HepG2 (cell line): ENCODE measurements around the gene WWC2. TPM values are rescaled to one million over a fixed set of nuclear protein-coding genes. Genes with fewer than 3 reads are reported as not detected.

Experiments
- ATAC-seq: fragments of 200-7000 bp; cut with Tn5 transposase; 3 replicates; pipeline ENCODE4 v1.9.1; 2020; ENCODE audit warnings: mild to moderate bottlenecking, moderate library complexity
- BruUV-seq: library from RNA; stranded (reverse); fragments of 400-500 nt; replicated peaks from 2 replicates; lab custom pipeline; 2021; lab: Mats Ljungman, UMichigan
- CTCF ChIA-PET: fragments of 300-600 bp; formaldehyde crosslinking; extraction: SDS; loops from one replicate; lab custom pipeline; 2021; ENCODE audit warnings: low total read pairs, inconsistent platforms, low intra/inter-chr PET ratio; lab: Yijun Ruan, JAX
- POLR2A ChIA-PET: fragments of 350-600 bp; sonication (Branson Sonifier 250); formaldehyde crosslinking; loops from one replicate; lab custom pipeline; 2020; ENCODE audit warnings: antibody characterized with exemption, inconsistent platforms; lab: Yijun Ruan, JAX
- DNase-seq: peaks from one replicate; pipeline ENCODE4 v3.0.0-alpha.2; 2015; ENCODE audit warnings: low spot score
- FAIRE-seq: peaks from 3 replicates; lab custom pipeline; 2011; peaks lifted over from hg19 to GRCh38; lab: Jason Lieb, UNC
- H2AFZ ChIP-seq: one replicate; pipeline ENCODE4 v1.6.1; 2011; ENCODE audit warnings: low read length, inconsistent platforms
- H3K27ac ChIP-seq: fragments of 300-600 bp; 3 replicates; pipeline ENCODE4 v1.8.0; 2011; ENCODE audit warnings: mixed run types, mild to moderate bottlenecking, mixed read lengths, low read length, inconsistent platforms; ENCODE audit not compliant: insufficient read depth; ENCODE audit errors: extremely low read length
- H3K27me3 ChIP-seq, 2 experiments: fragments of 200-600 bp in 1 of 2; 2 replicates in 1 of 2; 3 replicates in 1 of 2; pipeline versions ENCODE4 v1.6.0 to v1.8.0; 2011; ENCODE audit warnings: low read length in 2 of 2, mild to moderate bottlenecking in 2 of 2, moderate library complexity in 2 of 2, inconsistent platforms in 1 of 2; ENCODE audit not compliant: insufficient read depth in 2 of 2, control insufficient read depth in 1 of 2
- H3K36me3 ChIP-seq, 2 experiments: fragments of 200-600 bp in 1 of 2; replicated peaks in 1 of 2; 2 replicates in 1 of 2; 3 replicates in 1 of 2; pipeline versions ENCODE4 v1.5.1 to v1.8.0; 2011; ENCODE audit warnings: low read length in 2 of 2, inconsistent platforms in 1 of 2; ENCODE audit not compliant: insufficient read depth in 2 of 2, control insufficient read depth in 1 of 2
- H3K4me1 ChIP-seq: 2 replicates; pipeline ENCODE4 v1.5.1; 2012; ENCODE audit warnings: low read length, inconsistent platforms; ENCODE audit not compliant: insufficient read depth
- H3K4me2 ChIP-seq: 2 replicates; pipeline ENCODE4 v1.6.0; 2011; ENCODE audit warnings: low read depth, low read length, inconsistent platforms
- H3K4me3 ChIP-seq, 3 experiments: fragments of 200-600 bp in 1 of 3; sonication (generic), shearing (Covaris generic) in 1 of 3; replicated peaks in 1 of 3; 2 replicates each; pipeline ENCODE4 v1.5.1; 2011 to 2016; ENCODE audit warnings: low read length in 3 of 3, inconsistent platforms in 2 of 3, low read depth in 2 of 3, mild to moderate bottlenecking in 2 of 3, control low read depth in 1 of 3, mixed read lengths in 1 of 3; ENCODE audit not compliant: insufficient read depth in 1 of 3
- H3K79me2 ChIP-seq: one replicate; pipeline ENCODE4 v1.6.1; 2011; ENCODE audit warnings: low read length, inconsistent platforms; ENCODE audit not compliant: insufficient read depth
- H3K9ac ChIP-seq: 2 replicates; pipeline ENCODE4 v1.6.0; 2011; ENCODE audit warnings: mild to moderate bottlenecking, low read depth, low read length, inconsistent platforms; ENCODE audit not compliant: insufficient read depth
- H3K9me3 ChIP-seq: 2 replicates; pipeline ENCODE4 v1.5.1; 2012; ENCODE audit warnings: mild to moderate bottlenecking, low read length
- H4K20me1 ChIP-seq: 2 replicates; pipeline ENCODE4 v1.6.0; 2011; ENCODE audit warnings: inconsistent platforms, mild to moderate bottlenecking, low read length, moderate library complexity; ENCODE audit not compliant: insufficient read depth
- AHDC1 ChIP-seq: sonication (generic); formaldehyde crosslinking; IDR thresholded peaks from 2 replicates; pipeline ENCODE4 v1.5.1; 2020; ENCODE audit warnings: mild to moderate bottlenecking, missing genetic modification reagents, borderline replicate concordance
- CREB1 ChIP-seq, 2 experiments: fragments of 450-650 bp in 1 of 2; IDR thresholded peaks; 2 replicates each; pipeline ENCODE4 v1.6.1; 2016 to 2017; ENCODE audit warnings: control low read depth in 1 of 2, mild to moderate bottlenecking in 1 of 2, missing compliant biosample characterization in 1 of 2, missing genetic modification characterization in 1 of 2
- EEA1 ChIP-seq: sonication (generic); formaldehyde crosslinking; IDR thresholded peaks from 2 replicates; pipeline ENCODE4 v1.5.1; 2020; ENCODE audit warnings: mild to moderate bottlenecking, missing genetic modification reagents, borderline replicate concordance
- GABPB1 ChIP-seq: IDR thresholded peaks from 2 replicates; pipeline ENCODE4 v1.6.1; 2016; ENCODE audit warnings: mild to moderate bottlenecking, missing genetic modification reagents, moderate library complexity, missing compliant biosample characterization
- HMG20A ChIP-seq: IDR thresholded peaks from 2 replicates; pipeline ENCODE4 v1.6.1; 2016; ENCODE audit warnings: borderline replicate concordance
- JUNB ChIP-seq: sonication (generic); formaldehyde crosslinking; IDR thresholded peaks from 2 replicates; pipeline ENCODE4 v1.8.0; 2022; ENCODE audit warnings: missing genetic modification reagents, mild to moderate bottlenecking, borderline replicate concordance
- KMT2A ChIP-seq: sonication (generic); formaldehyde crosslinking; IDR thresholded peaks from 2 replicates; pipeline ENCODE4 v1.4.0; 2020; ENCODE audit warnings: missing genetic modification reagents
- MYNN ChIP-seq: sonication (generic); formaldehyde crosslinking; IDR thresholded peaks from 2 replicates; pipeline ENCODE4 v1.4.0; 2020; ENCODE audit warnings: mild to moderate bottlenecking, low read depth, missing genetic modification reagents
- PAWR ChIP-seq: sonication (generic); formaldehyde crosslinking; IDR thresholded peaks from 2 replicates; pipeline ENCODE4 v1.4.0; 2020; ENCODE audit warnings: missing genetic modification reagents, mild to moderate bottlenecking, borderline replicate concordance
- ZEB1 ChIP-seq: IDR thresholded peaks from 2 replicates; pipeline ENCODE4 v1.6.1; 2012; ENCODE audit warnings: mild to moderate bottlenecking, low read depth, inconsistent platforms; ENCODE audit not compliant: insufficient replicate concordance
- ZFAT ChIP-seq: sonication (generic); formaldehyde crosslinking; conservative IDR thresholded peaks from 2 replicates; pipeline ENCODE4 v1.8.1; 2023; ENCODE audit warnings: missing genetic modification reagents, inconsistent platforms
- ZNF101 ChIP-seq: sonication (generic); formaldehyde crosslinking; IDR thresholded peaks from 2 replicates; pipeline ENCODE4 v1.4.0; 2020; ENCODE audit warnings: mild to moderate bottlenecking, low read depth, missing genetic modification reagents, borderline replicate concordance
- ZNF253 ChIP-seq: sonication (generic); formaldehyde crosslinking; IDR thresholded peaks from 2 replicates; pipeline ENCODE4 v1.8.0; 2022; ENCODE audit warnings: mild to moderate bottlenecking, missing genetic modification reagents, borderline replicate concordance
- ZNF326 ChIP-seq: sonication (generic); formaldehyde crosslinking; IDR thresholded peaks from 2 replicates; pipeline ENCODE4 v1.4.0; 2020; ENCODE audit warnings: missing genetic modification reagents, borderline replicate concordance
- WGBS: methylation state at CpG from one replicate; pipeline ENCODE4 v1.1.6; 2017; ENCODE audit warnings: low lambda C conversion rate; 5-methylcytosine and 5-hydroxymethylcytosine counted together
- in situ Hi-C: cut with HindIII; loops from 2 replicates; pipeline ENCODE4 v1.10.0; 2017; ENCODE audit warnings: low pct_unique_long_range_greater_than_20kb; ENCODE audit not compliant: extremely low pct_ligation_motif_present
- intact Hi-C: fragments of 100-400 bp; cut with micrococcal nuclease; formaldehyde crosslinking; loops from one replicate; pipeline ENCODE4 v1.10.0; 2022; ENCODE audit not compliant: unreplicated experiment
- polyA plus RNA-seq, 8 experiments: library from polyadenylated mRNA; depleted of rRNA in 3 of 8; stranded (reverse) in 7 of 8; unstranded in 1 of 8; fragments of >200 nt; fragmentation: Illumina TruSeq in 4 of 8; extraction: Trizol in 4 of 8; gene quantifications; 2 replicates each; pipeline versions ENCODE4 v1.2.1 to v1.2.3, GENCODE V29; 2011 to 2016; ENCODE audit warnings: low read depth in 4 of 8, missing spikeins in 1 of 8, mixed read lengths in 1 of 8; ENCODE audit not compliant: insufficient read depth in 1 of 8
- total RNA-seq, 5 experiments: library from RNA; depleted of rRNA; stranded (reverse); fragments of >200 nt; fragmentation: Illumina TruSeq; extraction: Trizol; gene quantifications; 2 replicates each; pipeline ENCODE4 v1.2.3, GENCODE V29; 2016; ENCODE audit warnings: low read depth in 1 of 5

The WWC2 gene
- total and polyA plus RNA-seq, 2 of the 13 experiments (the other 11 are each of a cell fraction or from before 2014, with no cell fraction given), result 40.0 to 50.1 TPM

DNA sequence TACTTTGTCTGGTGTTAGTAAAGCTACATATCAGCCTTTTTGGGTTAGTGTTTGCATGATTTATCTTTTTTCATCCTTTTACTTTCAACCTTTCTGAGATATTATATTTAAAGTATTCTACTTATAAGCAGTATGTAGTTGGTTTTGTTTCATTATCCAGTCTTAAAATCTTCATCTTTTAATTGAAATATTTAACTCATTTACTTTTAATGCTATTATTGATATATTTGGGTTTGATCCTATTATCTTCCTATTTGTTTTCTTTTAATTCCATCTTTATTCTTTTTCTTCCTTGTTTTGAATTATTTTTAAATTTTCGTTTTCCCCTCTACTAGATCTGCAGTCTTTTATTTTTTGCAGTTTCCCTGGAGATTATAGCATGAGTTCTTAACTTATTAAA, 177.0 kb downstream of the WWC2 start:
- ChIA-PET CTCF (no interaction called here), POLR2A (no interaction called here)
- no TSS peak for BruUV-seq
- Histone ChIP-seq H3K9ac (no peak overlapping the region), H4K20me1 (no peaks in the 10 kb centered on the region), H3K4me2 (no peak overlapping the region), H2AFZ (no peak overlapping the region), H3K27ac (no peak overlapping the region), H3K9me3 (peaks cover 7% of the 10 kb centered on the region; the same call in 1 of the 2 replicates), H3K27me3 (no peaks in the 10 kb centered on the region), H3K79me2 (no peaks in the 10 kb centered on the region), H3K4me3 (no peak overlapping the region), H3K4me1 (no peaks in the 10 kb centered on the region), H3K36me3 (peaks cover 11 to 46% of the 10 kb centered on the region in 2 experiments)
- ATAC-seq (no peak), FAIRE-seq (no peak), DNase-seq (no peak)
- 0% methylated on average over 1 of the region's 1 CpG for WGBS
- in situ Hi-C loops (no loop called here), intact Hi-C loops (no loop called here)
- TF ChIP-seq ZFAT, result no peak
- TF ChIP-seq JUNB (CRISPR knock-in tag), result no peak
- TF ChIP-seq PAWR (CRISPR knock-in tag), result no peak
- no peak for TF ChIP-seq ZNF253 (CRISPR knock-in tag)
- TF ChIP-seq AHDC1 (CRISPR knock-in tag), result no peak
- TF ChIP-seq GABPB1 (CRISPR knock-in tag), result no peak
- no peak for TF ChIP-seq ZNF326
- no peak for TF ChIP-seq ZEB1
- no peak for TF ChIP-seq EEA1 (CRISPR knock-in tag)
- TF ChIP-seq CREB1 (IDR thresholded peaks at IDR 0.05), result no peak
- no peak for TF ChIP-seq CREB1 (CRISPR knock-in tag; IDR thresholded peaks at IDR 0.05)
- TF ChIP-seq ZNF101 (CRISPR knock-in tag), result no peak
- TF ChIP-seq HMG20A (CRISPR knock-in tag), result no peak
- TF ChIP-seq KMT2A (CRISPR knock-in tag), result no peak
- no peak for TF ChIP-seq MYNN (CRISPR knock-in tag)
